OCI-LY3 (cell line): ENCODE measurements around the gene ZNF83.

ENCODE experiments used
- H2AFZ ChIP-seq: fragments of 200-600, 300-600 bp; shearing (Covaris generic); 2 replicates; pipeline ENCODE4 v1.6.0; 2014; ENCODE audit warnings: antibody characterized with exemption, low read depth, low read length
- H3K27ac ChIP-seq: fragments of 200-600, 300-600 bp; sonication (generic); 2 replicates; pipeline ENCODE4 v1.5.1; 2014; ENCODE audit warnings: mild to moderate bottlenecking, low read length, moderate library complexity, mixed read lengths
- H3K27me3 ChIP-seq: fragments of 200-600, 300-600 bp; sonication (generic); 2 replicates; pipeline ENCODE4 v1.6.1; 2014; ENCODE audit warnings: low read depth, low read length, mixed read lengths
- H3K36me3 ChIP-seq: fragments of 200-600, 300-600 bp; sonication (generic); replicated peaks from 2 replicates; pipeline ENCODE3; 2014; ENCODE audit warnings: low read depth, low read length, mixed read lengths
- H3K4me1 ChIP-seq: fragments of 300-600, 200-600 bp; sonication (generic); 2 replicates; pipeline ENCODE4 v1.6.1; 2014; ENCODE audit warnings: low read length, mixed read lengths
- H3K4me2 ChIP-seq: fragments of 200-600, 300-600 bp; sonication (generic); 2 replicates; pipeline ENCODE4 v1.6.1; 2014; ENCODE audit warnings: low read length, mixed read lengths
- H3K4me3 ChIP-seq: fragments of 300-600, 200-600 bp; sonication (generic); 2 replicates; pipeline ENCODE4 v1.5.1; 2014; ENCODE audit warnings: antibody characterized with exemption, mild to moderate bottlenecking, low read length, moderate library complexity
- H3K79me2 ChIP-seq: fragments of 300-600, 200-600 bp; shearing (Covaris generic); 2 replicates; pipeline ENCODE4 v1.6.1; 2014; ENCODE audit warnings: mild to moderate bottlenecking, low read length, mixed read lengths
- H3K9ac ChIP-seq: fragments of 300-600, 200-600 bp; shearing (Covaris generic); 2 replicates; pipeline ENCODE4 v1.6.0; 2014; ENCODE audit warnings: mild to moderate bottlenecking, low read length, moderate library complexity
- H3K9me3 ChIP-seq: fragments of 200-600, 300-600 bp; shearing (Covaris generic); 2 replicates; pipeline ENCODE4 v1.6.1; 2014; ENCODE audit warnings: low read length, mixed read lengths; ENCODE audit not compliant: insufficient read depth
- H4K20me1 ChIP-seq: fragments of 200-600, 300-600 bp; sonication (generic); 2 replicates; pipeline ENCODE4 v1.6.1; 2016; ENCODE audit warnings: low read length, mixed read lengths; ENCODE audit not compliant: insufficient read depth
- EZH2phosphoT487 ChIP-seq: fragments of 200-600 bp; shearing (Covaris generic); IDR thresholded peaks from 2 replicates; pipeline ENCODE4 v1.6.1; 2018; ENCODE audit warnings: antibody characterized with exemption, mixed run types, low read depth
- TF ChIP-seq, protein P1 (sequence below): fragments of 200-600, 300-600 bp; sonication (generic); IDR thresholded peaks from 2 replicates; pipeline ENCODE4 v1.5.1; 2014; ENCODE audit warnings: antibody characterized with exemption, low read length, low read depth

ZNF83 gene

DNA sequence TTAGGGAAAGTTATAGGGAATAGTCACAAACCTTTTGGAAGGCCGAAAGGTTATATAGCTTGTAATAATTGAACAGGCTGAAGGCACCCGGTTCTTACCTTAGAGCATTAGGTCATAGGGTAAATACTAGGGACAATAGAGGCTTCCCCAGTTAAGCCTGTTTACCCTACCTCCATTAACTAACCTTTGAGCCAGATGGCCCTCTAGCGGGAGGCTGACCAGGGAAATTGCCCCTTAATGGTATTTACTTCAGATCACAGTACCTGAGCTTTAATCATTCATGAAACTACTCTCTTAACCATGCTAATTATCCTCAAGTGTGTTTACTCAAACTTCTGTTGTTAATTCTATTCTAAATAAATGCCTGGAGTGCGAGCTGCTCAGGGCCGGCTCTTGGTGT is 20.4 kb upstream of the ZNF83 start:
- Histone ChIP-seq H3K4me1 (no peaks in the 10 kb centered on the region), H4K20me1 (no peaks in the 10 kb centered on the region), H3K27me3 (no peaks in the 10 kb centered on the region), H3K36me3 (peaks cover 40% of the 10 kb centered on the region), H3K79me2 (no peaks in the 10 kb centered on the region), H2AFZ (no peak overlapping the region), H3K4me2 (no peak overlapping the region), H3K9me3 (no peaks in the 10 kb centered on the region), H3K9ac (no peak overlapping the region), H3K27ac (no peak overlapping the region), H3K4me3 (no peak overlapping the region)
- TF ChIP-seq EZH2phosphoT487 = no peak
- TF ChIP-seq, protein P1, sequence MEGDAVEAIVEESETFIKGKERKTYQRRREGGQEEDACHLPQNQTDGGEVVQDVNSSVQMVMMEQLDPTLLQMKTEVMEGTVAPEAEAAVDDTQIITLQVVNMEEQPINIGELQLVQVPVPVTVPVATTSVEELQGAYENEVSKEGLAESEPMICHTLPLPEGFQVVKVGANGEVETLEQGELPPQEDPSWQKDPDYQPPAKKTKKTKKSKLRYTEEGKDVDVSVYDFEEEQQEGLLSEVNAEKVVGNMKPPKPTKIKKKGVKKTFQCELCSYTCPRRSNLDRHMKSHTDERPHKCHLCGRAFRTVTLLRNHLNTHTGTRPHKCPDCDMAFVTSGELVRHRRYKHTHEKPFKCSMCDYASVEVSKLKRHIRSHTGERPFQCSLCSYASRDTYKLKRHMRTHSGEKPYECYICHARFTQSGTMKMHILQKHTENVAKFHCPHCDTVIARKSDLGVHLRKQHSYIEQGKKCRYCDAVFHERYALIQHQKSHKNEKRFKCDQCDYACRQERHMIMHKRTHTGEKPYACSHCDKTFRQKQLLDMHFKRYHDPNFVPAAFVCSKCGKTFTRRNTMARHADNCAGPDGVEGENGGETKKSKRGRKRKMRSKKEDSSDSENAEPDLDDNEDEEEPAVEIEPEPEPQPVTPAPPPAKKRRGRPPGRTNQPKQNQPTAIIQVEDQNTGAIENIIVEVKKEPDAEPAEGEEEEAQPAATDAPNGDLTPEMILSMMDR = no peak

DNA sequence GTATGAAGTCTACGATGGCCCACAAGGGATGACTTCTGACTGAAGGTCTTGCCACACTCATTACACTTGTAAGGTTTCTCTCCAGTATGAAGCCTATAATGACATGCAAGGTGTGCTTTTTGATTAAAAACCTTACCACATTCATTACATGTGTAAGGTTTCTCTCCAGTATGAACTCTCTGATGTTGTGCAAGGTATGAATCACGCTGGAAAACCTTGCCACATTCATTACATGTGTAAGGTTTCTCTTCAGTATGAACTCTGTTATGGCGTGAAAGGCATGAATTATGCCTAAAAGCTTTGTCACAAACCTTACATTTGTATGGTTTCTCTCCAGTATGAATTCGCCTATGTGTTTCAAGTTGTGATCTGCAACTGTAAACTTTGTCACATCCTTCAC is 15.0 kb upstream of the ZNF83 start:
- H3K4me2 ChIP-seq = no peak overlapping the region
- no peak overlapping the region for H3K9ac ChIP-seq
- H2AFZ ChIP-seq = no peak overlapping the region
- no peaks in the 10 kb centered on the region for H3K27me3 ChIP-seq
- no peaks in the 10 kb centered on the region for H3K4me1 ChIP-seq
- H3K36me3 ChIP-seq = peaks cover 40% of the 10 kb centered on the region
- no peaks in the 10 kb centered on the region for H3K9me3 ChIP-seq
- H3K27ac ChIP-seq = no peak overlapping the region
- H3K79me2 ChIP-seq = no peaks in the 10 kb centered on the region
- no peak for TF ChIP-seq EZH2phosphoT487
- TF ChIP-seq, protein P1 = no peak
- no peaks in the 10 kb centered on the region for H4K20me1 ChIP-seq
- no peak overlapping the region for H3K4me3 ChIP-seq

DNA sequence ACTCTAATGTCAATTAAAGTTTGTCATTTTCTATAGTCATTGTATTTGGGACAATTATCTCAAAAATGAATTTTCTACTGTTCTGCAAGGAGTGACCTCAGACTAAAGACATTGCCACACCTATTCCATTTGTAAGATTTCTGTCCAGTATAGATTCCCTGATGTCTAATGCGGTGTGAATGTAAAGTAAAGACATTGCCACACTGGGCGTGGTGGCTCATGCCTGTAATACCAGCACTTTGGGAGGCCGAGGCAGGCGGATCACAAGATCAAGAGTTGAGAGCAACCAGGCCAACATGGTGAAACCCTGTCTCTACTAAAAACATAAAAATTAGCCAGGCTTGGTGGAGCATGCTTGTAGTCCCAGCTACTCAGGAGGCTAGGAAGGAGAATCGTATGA is 13.8 kb upstream of the ZNF83 start:
- Histone ChIP-seq H3K79me2 (no peaks in the 10 kb centered on the region), H3K27me3 (no peaks in the 10 kb centered on the region), H4K20me1 (no peaks in the 10 kb centered on the region), H3K4me3 (no peak overlapping the region), H3K4me1 (no peaks in the 10 kb centered on the region), H2AFZ (no peak overlapping the region), H3K36me3 (peaks cover 37% of the 10 kb centered on the region), H3K27ac (no peak overlapping the region), H3K9ac (no peak overlapping the region), H3K4me2 (no peak overlapping the region), H3K9me3 (no peaks in the 10 kb centered on the region)
- TF ChIP-seq, protein P1 = no peak
- TF ChIP-seq EZH2phosphoT487 = no peak

GRCh38 chr19:52648336-52649016 is 10.3 kb upstream of the ZNF83 start:
- Histone ChIP-seq H3K9ac (no peak overlapping the region), H3K4me1 (no peaks in the 10 kb centered on the region), H2AFZ (no peak overlapping the region), H3K27ac (no peak overlapping the region), H3K36me3 (peaks cover 26% of the 10 kb centered on the region), H3K79me2 (no peaks in the 10 kb centered on the region), H3K9me3 (no peaks in the 10 kb centered on the region), H4K20me1 (no peaks in the 10 kb centered on the region), H3K27me3 (no peaks in the 10 kb centered on the region), H3K4me3 (no peak overlapping the region), H3K4me2 (no peak overlapping the region)
- TF ChIP-seq, protein P1 = no peak
- TF ChIP-seq EZH2phosphoT487 = no peak
